Brain microvascular endothelial cell (primary cell): Measurements from ENCODE around the gene PLXNB3.

Experiments used
- DNase-seq: peaks from one replicate; pipeline ENCODE4 v3.0.0-alpha.2; 2020
- H3K27ac ChIP-seq: fragments of 250-450 bp; sonication (Bioruptor Pico); 2 replicates; pipeline ENCODE4 v1.5.1; 2020; ENCODE audit warnings: mild to moderate bottlenecking, moderate library complexity
- H3K27me3 ChIP-seq: fragments of 250-450 bp; sonication (Bioruptor Pico); replicated peaks from 2 replicates; pipeline ENCODE4 v1.5.1; 2020; ENCODE audit warnings: mild to moderate bottlenecking
- H3K36me3 ChIP-seq: fragments of 250-450 bp; sonication (Bioruptor Pico); replicated peaks from 2 replicates; pipeline ENCODE4 v1.5.1; 2020; ENCODE audit warnings: mild to moderate bottlenecking
- H3K4me3 ChIP-seq: 2 replicates; pipeline ENCODE4 v1.5.1; 2011; ENCODE audit warnings: low read depth, mild to moderate bottlenecking, control low read depth, low read length, moderate library complexity
- CTCF ChIP-seq: IDR thresholded peaks from 2 replicates; pipeline ENCODE4 v1.5.1; 2011; ENCODE audit warnings: low read depth, mild to moderate bottlenecking, moderate library complexity, low read length, control low read depth, inconsistent platforms; ENCODE audit errors: missing control alignments
- in situ Hi-C: cut with HindIII; loops from 2 replicates; pipeline ENCODE4 v1.10.0; 2017; ENCODE audit warnings: low sequenced_read_pairs, low pct_ligation_motif_present

PLXNB3 gene

DNA sequence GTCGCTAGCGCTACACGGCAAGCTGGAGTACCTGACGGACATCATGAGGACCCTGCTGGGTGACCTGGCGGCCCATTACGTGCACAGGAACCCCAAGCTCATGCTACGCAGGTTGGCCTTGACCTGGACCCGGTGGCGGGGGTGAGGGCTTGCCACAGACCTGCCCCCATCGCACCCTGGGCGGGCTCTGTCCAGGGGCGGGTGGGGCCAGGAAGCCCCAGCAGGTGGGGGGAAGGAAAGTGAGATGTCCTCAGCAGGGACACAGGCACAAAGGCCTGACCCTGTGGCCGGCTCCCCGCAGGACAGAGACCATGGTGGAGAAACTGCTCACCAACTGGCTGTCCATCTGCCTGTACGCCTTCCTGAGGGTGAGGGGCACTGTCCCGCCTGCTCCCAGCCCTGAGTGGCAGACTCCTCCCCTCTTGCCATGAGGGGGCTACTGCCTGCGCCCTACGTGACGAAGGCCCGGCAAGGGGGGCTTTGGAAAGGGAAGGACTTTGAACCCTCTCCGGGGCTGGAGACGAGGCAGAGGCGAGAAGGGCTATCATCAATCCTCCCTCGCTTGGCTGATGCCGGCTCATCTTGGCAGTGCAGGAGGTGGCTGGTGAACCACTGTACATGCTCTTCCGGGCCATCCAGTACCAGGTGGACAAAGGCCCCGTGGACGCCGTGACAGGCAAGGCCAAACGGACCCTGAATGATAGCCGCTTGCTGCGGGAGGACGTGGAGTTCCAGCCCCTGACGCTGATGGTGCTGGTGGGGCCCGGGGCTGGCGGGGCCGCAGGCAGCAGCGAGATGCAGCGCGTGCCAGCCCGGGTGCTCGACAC lies 11.5 kb downstream of the PLXNB3 start:
- in situ Hi-C loops, result no loop called here
- no peaks in the 10 kb centered on the region for H3K27me3 ChIP-seq
- H3K36me3 ChIP-seq, result no peaks in the 10 kb centered on the region
- no peak overlapping the region for H3K4me3 ChIP-seq
- H3K27ac ChIP-seq, result no peak overlapping the region
- no peak for DNase-seq
- no peak for TF ChIP-seq CTCF

GRCh38 chrX:153776120-153776599 lies 12.1 kb downstream of the PLXNB3 start:
- in situ Hi-C loops, result no loop called here
- H3K27me3 ChIP-seq, result no peaks in the 10 kb centered on the region
- H3K27ac ChIP-seq, result no peak overlapping the region
- no peak overlapping the region for H3K4me3 ChIP-seq
- TF ChIP-seq CTCF, result no peak
- DNase-seq, result no peak
- no peaks in the 10 kb centered on the region for H3K36me3 ChIP-seq

DNA sequence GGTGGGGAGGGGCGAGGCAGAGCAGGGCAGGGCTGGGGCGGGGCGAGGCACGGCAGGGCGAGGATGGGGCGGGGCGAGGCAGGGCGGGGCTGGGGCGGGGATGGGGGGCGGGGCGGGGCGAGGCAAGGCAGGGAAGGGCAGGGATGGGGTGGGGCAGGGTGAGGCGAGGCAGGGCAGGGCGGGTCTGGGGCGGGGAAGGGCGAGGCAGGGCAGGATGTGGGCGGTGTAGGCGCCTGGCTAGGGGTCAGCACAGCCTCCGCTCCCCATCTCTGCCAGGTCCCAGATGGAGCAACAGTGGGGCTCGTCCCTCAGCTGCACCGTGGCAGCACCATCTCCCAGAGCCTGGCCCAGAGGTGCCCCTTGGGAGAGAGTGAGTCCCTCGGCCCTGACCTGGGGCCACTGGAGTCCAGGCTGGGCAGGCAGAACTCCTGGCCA lies 12.6 kb downstream of the PLXNB3 start:
- no peaks in the 10 kb centered on the region for H3K27me3 ChIP-seq
- no peak for DNase-seq
- no peak overlapping the region for H3K4me3 ChIP-seq
- in situ Hi-C loops, result no loop called here
- no peaks in the 10 kb centered on the region for H3K36me3 ChIP-seq
- TF ChIP-seq CTCF, result no peak
- H3K27ac ChIP-seq, result no peak overlapping the region

GRCh38 chrX:153777261-153778090 lies 13.4 kb downstream of the PLXNB3 start:
- in situ Hi-C loops, result no loop called here
- TF ChIP-seq CTCF, result no peak
- H3K27me3 ChIP-seq, result no peaks in the 10 kb centered on the region
- DNase-seq, result no peak
- H3K36me3 ChIP-seq, result no peaks in the 10 kb centered on the region
- H3K27ac ChIP-seq, result no peak overlapping the region
- no peak overlapping the region for H3K4me3 ChIP-seq

DNA sequence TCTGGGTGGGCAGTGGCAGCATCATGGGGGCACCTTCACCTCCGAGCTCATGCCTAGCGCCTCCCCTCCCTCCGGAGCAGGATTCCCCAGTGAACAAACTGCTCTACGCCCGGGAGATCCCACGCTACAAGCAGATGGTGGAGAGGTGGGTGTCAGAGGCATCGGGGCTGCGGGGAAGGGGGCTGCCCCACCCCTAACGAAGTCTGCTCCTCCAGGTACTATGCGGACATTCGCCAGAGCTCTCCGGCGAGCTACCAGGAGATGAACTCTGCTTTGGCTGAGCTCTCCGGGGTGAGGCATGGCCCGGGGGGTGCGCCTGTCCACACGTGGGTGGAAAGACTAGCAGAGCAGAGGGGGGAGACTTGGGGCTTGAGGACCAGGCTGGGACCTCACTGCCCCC lies 14.1 kb downstream of the PLXNB3 start:
- no peak for TF ChIP-seq CTCF
- in situ Hi-C loops, result no loop called here
- H3K27me3 ChIP-seq, result no peaks in the 10 kb centered on the region
- no peaks in the 10 kb centered on the region for H3K36me3 ChIP-seq
- no peak overlapping the region for H3K4me3 ChIP-seq
- no peak for DNase-seq
- no peak overlapping the region for H3K27ac ChIP-seq
